K562 (cell line): Measurements from ENCODE around the gene WDR20. TPM values are rescaled to one million over a fixed set of nuclear protein-coding genes. Genes with fewer than 3 reads are reported as not detected.

ENCODE experiments used
- BHLHE40 ChIP-seq: IDR thresholded peaks from 2 replicates; pipeline ENCODE4 v1.6.1; 2011; ENCODE audit warnings: low read length, improper control_type of control experiment
- HNRNPL ChIP-seq: fragments of 200-400 bp; formaldehyde crosslinking; IDR thresholded peaks from 2 replicates; pipeline ENCODE4 v1.6.1; 2017; ENCODE audit warnings: low read depth, mild to moderate bottlenecking, low read length
- KAT7 ChIP-seq: sonication (generic); formaldehyde crosslinking; IDR thresholded peaks from 2 replicates; pipeline ENCODE4 v1.8.0; 2022; ENCODE audit warnings: missing genetic modification reagents, mild to moderate bottlenecking, borderline replicate concordance
- U2AF1 ChIP-seq: fragments of 200-400 bp; formaldehyde crosslinking; optimal IDR thresholded peaks from 2 replicates; pipeline ENCODE3; 2017; ENCODE audit warnings: mild to moderate bottlenecking, low read depth, low read length, moderate library complexity
- YY1 ChIP-seq, 3 experiments: IDR thresholded peaks; 2 replicates each; pipeline ENCODE4 v1.6.1; 2011; ENCODE audit warnings: low read length in 2 of 3, mild to moderate bottlenecking in 2 of 3, moderate library complexity in 2 of 3, borderline replicate concordance in 1 of 3, control low read depth in 1 of 3, low read depth in 1 of 3; ENCODE audit not compliant: insufficient read depth in 3 of 3, insufficient replicate concordance in 2 of 3, control insufficient read depth in 1 of 3, insufficient read length in 1 of 3; ENCODE audit errors: extremely low read depth in 1 of 3
- ZFX ChIP-seq: sonication (generic); formaldehyde crosslinking; IDR thresholded peaks from 2 replicates; pipeline ENCODE4 v1.8.0; 2022; ENCODE audit warnings: mild to moderate bottlenecking, missing genetic modification reagents, moderate library complexity
- ZNF384 ChIP-seq: IDR thresholded peaks from 2 replicates; pipeline ENCODE4 v1.6.1; 2012; ENCODE audit warnings: low read depth, low read length, improper control_type of control experiment
- polyA plus RNA-seq, 8 experiments: library from polyadenylated mRNA; depleted of rRNA in 4 of 8; stranded (reverse) in 5 of 8; unstranded in 3 of 8; fragments of >200 nt; fragmentation: Nextera tagmentation in 2 of 8; fragmentation: Illumina TruSeq in 1 of 8; extraction: Ambion mirVana in 2 of 8; extraction: Trizol in 1 of 8; gene quantifications; 2 replicates each; pipeline versions ENCODE4 v1.2.1 to v1.2.3, GENCODE V29; 2011 to 2014; ENCODE audit warnings: inconsistent platforms in 1 of 8, missing spikeins in 1 of 8
- total RNA-seq, 7 experiments: library from RNA; depleted of rRNA in 6 of 7; stranded (reverse); fragments of >200 nt in 6 of 7; fragmentation: Illumina TruSeq in 2 of 7; extraction: Trizol in 2 of 7; gene quantifications; 2 replicates each; pipeline versions ENCODE4 v1.2.1 to v1.2.3, GENCODE V29; 2011 to 2021; ENCODE audit warnings: low replicate concordance in 1 of 7
- TF ChIP-seq, protein P1 (sequence below): sonication (generic); formaldehyde crosslinking; IDR thresholded peaks from 2 replicates; pipeline ENCODE4 v1.8.0; 2022; ENCODE audit warnings: mild to moderate bottlenecking, missing genetic modification reagents

Gene WDR20
- total and polyA plus RNA-seq, 9 of the 15 experiments (the other 6 are each of a cell fraction or from before 2014, with no cell fraction given): 7.0 to 15.3 (median 11.8) TPM

DNA sequence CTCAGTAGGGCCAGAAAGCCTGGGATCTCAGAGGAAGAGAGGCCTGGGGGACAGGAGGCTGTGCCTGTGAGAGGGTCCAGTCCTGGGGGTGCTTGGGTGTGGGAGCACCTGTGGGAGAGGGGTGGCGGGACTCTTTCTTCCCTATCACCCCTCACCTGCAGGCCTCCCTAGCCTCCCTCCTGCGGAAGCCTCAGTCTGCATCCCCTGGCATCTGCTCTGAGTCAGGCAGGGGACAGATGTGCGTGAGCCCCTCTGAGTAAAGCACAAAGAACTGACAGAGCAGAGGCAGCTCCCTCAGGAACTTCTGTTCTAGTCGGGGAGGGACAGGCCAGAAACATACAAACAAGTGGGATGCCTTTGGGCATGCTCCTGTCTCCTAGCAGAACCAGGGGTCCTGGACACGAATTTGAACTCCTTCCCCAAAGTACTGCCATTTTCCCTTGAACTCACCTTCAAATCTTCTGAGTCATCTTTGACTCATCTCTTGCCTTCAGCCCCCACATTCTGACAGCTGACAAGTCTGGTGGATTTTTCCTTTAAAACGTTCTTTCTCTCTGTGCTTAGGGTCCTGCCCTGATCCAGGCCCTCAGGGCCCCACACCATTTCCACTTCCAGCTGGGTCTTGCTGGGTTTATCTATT lies 44.3 kb upstream of the WDR20 start (continued):
- TF ChIP-seq, protein P1, sequence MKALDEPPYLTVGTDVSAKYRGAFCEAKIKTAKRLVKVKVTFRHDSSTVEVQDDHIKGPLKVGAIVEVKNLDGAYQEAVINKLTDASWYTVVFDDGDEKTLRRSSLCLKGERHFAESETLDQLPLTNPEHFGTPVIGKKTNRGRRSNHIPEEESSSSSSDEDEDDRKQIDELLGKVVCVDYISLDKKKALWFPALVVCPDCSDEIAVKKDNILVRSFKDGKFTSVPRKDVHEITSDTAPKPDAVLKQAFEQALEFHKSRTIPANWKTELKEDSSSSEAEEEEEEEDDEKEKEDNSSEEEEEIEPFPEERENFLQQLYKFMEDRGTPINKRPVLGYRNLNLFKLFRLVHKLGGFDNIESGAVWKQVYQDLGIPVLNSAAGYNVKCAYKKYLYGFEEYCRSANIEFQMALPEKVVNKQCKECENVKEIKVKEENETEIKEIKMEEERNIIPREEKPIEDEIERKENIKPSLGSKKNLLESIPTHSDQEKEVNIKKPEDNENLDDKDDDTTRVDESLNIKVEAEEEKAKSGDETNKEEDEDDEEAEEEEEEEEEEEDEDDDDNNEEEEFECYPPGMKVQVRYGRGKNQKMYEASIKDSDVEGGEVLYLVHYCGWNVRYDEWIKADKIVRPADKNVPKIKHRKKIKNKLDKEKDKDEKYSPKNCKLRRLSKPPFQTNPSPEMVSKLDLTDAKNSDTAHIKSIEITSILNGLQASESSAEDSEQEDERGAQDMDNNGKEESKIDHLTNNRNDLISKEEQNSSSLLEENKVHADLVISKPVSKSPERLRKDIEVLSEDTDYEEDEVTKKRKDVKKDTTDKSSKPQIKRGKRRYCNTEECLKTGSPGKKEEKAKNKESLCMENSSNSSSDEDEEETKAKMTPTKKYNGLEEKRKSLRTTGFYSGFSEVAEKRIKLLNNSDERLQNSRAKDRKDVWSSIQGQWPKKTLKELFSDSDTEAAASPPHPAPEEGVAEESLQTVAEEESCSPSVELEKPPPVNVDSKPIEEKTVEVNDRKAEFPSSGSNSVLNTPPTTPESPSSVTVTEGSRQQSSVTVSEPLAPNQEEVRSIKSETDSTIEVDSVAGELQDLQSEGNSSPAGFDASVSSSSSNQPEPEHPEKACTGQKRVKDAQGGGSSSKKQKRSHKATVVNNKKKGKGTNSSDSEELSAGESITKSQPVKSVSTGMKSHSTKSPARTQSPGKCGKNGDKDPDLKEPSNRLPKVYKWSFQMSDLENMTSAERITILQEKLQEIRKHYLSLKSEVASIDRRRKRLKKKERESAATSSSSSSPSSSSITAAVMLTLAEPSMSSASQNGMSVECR (CRISPR knock-in tag): no peak
- TF ChIP-seq ZFX (CRISPR knock-in tag): 0 out of 2 replicates have a peak, but pooled peaks have one; percentile 24
- TF ChIP-seq HNRNPL: no peak
- no peak for TF ChIP-seq U2AF1
- no peak for TF ChIP-seq KAT7
- no peak for TF ChIP-seq ZNF384
- peak in 1 of 3 experiments; percentile 58 for TF ChIP-seq YY1 (IDR thresholded peaks at IDR 0.05; ENCODE audit: borderline replicate concordance in 1 of 3, control insufficient read depth in 1 of 3, extremely low read depth in 1 of 3, insufficient read depth in 3 of 3, insufficient read length in 1 of 3, insufficient replicate concordance in 2 of 3, low read depth in 1 of 3, low read length in 2 of 3)
- TF ChIP-seq BHLHE40: no peak
